NCI-H2171 (cell line): ENCODE measurements around the gene MICALL2.

Experiments
- DNase-seq: peaks from one replicate; lab custom pipeline; 2025; lab: John Stamatoyannopoulos, UW

The MICALL2 gene

GRCh38 chr7:1458683-1459511, at the start of gene MICALL2:
MICALL2 (minus strand) TSS chr7:1459470; CDS start chr7:1459326, 144 bp downstream.
- DNase-seq: no peak

- DNase-seq: no peak
Observed at GRCh38 chr7:1508277-1508758, 49.0 kb upstream of the MICALL2 start.

GRCh38 chr7:1505731-1506550, 46.7 kb upstream of the MICALL2 start:
- DNase-seq: peak; percentile 46

- peak; percentile 94 for DNase-seq
Observed at GRCh38 chr7:1503816-1504775, 44.8 kb upstream of the MICALL2 start, which contains the start of gene INTS1. INTS1 (minus strand) TSS chr7:1504389; CDS start chr7:1503960, 429 bp downstream.

- DNase-seq: no peak
Observed at GRCh38 chr7:1503390-1503789, 44.1 kb upstream of the MICALL2 start.

- no peak for DNase-seq
Observed at GRCh38 chr7:1502845-1503244, 43.6 kb upstream of the MICALL2 start.

- DNase-seq: no peak
Observed at GRCh38 chr7:1501487-1502270, 42.4 kb upstream of the MICALL2 start.

GRCh38 chr7:1500064-1500807, 41.0 kb upstream of the MICALL2 start:
- no peak for DNase-seq

GRCh38 chr7:1499367-1500029, 40.2 kb upstream of the MICALL2 start:
- DNase-seq: no peak

- no peak for DNase-seq
Observed at GRCh38 chr7:1498370-1499305, 39.4 kb upstream of the MICALL2 start.

GRCh38 chr7:1497293-1497927, 38.1 kb upstream of the MICALL2 start:
- no peak for DNase-seq

- no peak for DNase-seq
Observed at GRCh38 chr7:1496531-1497292, 37.4 kb upstream of the MICALL2 start.

GRCh38 chr7:1495564-1496242, 36.4 kb upstream of the MICALL2 start:
- no peak for DNase-seq

GRCh38 chr7:1494866-1495563, 35.7 kb upstream of the MICALL2 start:
- no peak for DNase-seq

GRCh38 chr7:1494447-1494846, 35.2 kb upstream of the MICALL2 start:
- no peak for DNase-seq

GRCh38 chr7:1493571-1493970, 34.3 kb upstream of the MICALL2 start:
- no peak for DNase-seq
